Measurements from ENCODE around the gene SMU1. TPM values are rescaled to one million over a fixed set of nuclear protein-coding genes. Genes with fewer than 3 reads are reported as not detected.
A peak's percentile ranks its signal among the peaks of the same experiment; 100 is the strongest.

The SMU1 gene
- total RNA-seq, 4 donors from 2014 or later = 19.8 to 24.2 (median 22.1) TPM

- no peak for DNase-seq
- no peak overlapping the region for H3K27ac ChIP-seq
- 77 to 86% methylated on average over 1 of the region's 1 CpG for WGBS, 2 donors
- H3K9me3 ChIP-seq = no peaks in the 10 kb centered on the region
- peaks cover 0 to 5% of the 10 kb centered on the region in 2 donors for H3K4me1 ChIP-seq
- H3K36me3 ChIP-seq = peaks cover 16 to 28% of the 10 kb centered on the region in 2 donors
- intact Hi-C loops (cut with DNase I) = no loop called here
- no peak overlapping the region for H3K4me3 ChIP-seq (replicated peaks in 1 of 3)
- TF ChIP-seq, protein P1, sequence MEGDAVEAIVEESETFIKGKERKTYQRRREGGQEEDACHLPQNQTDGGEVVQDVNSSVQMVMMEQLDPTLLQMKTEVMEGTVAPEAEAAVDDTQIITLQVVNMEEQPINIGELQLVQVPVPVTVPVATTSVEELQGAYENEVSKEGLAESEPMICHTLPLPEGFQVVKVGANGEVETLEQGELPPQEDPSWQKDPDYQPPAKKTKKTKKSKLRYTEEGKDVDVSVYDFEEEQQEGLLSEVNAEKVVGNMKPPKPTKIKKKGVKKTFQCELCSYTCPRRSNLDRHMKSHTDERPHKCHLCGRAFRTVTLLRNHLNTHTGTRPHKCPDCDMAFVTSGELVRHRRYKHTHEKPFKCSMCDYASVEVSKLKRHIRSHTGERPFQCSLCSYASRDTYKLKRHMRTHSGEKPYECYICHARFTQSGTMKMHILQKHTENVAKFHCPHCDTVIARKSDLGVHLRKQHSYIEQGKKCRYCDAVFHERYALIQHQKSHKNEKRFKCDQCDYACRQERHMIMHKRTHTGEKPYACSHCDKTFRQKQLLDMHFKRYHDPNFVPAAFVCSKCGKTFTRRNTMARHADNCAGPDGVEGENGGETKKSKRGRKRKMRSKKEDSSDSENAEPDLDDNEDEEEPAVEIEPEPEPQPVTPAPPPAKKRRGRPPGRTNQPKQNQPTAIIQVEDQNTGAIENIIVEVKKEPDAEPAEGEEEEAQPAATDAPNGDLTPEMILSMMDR (IDR thresholded peaks at IDR 0.05) = no peak
- no peak for TF ChIP-seq POLR2A (IDR thresholded peaks at IDR 0.05)
- no peaks in the 10 kb centered on the region for H3K27me3 ChIP-seq
These were observed 30.4 kb downstream of the SMU1 start for GRCh38 chr9:33046061-33046460.

DNA sequence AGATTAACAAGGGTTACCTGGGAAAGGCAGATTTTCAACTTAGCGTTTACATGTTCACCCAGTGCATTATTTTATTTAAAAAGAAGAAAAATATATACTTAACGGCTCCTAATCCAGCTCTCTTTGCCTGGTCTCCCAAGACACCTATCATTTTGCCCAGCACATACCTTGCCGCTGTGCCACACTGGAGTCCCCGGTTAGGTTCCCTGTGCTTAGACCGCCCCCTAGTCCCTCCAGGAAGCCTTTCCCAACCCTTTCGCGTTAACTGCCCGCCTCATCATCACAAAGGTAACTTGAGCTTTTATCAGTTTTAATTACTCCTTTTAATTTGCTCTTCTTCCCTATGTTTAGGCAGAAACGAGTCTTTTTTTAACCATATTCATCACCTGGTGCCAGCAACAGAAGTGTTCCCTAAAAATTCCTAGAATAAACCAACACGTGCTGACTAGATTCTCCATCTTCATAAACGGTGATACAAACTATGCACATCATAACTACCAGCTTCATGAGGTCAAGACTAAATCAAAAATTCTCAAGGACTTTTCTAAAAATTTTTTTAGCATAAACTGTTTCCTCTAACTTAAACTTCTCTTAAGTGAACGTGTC, 31.7 kb downstream of the SMU1 start:
- H3K27ac ChIP-seq = peak overlapping the region; percentile 54 to 94 (median 92)
- DNase-seq = peak in 1 of 2 donors; percentile 14
- H3K36me3 ChIP-seq = peaks cover 20 to 31% of the 10 kb centered on the region in 2 donors
- no peaks in the 10 kb centered on the region for H3K27me3 ChIP-seq
- intact Hi-C loops (cut with DNase I) = no loop called here
- TF ChIP-seq, protein P1 (IDR thresholded peaks at IDR 0.05) = no peak
- no peak for TF ChIP-seq POLR2A (IDR thresholded peaks at IDR 0.05)
- peak overlapping the region in 1 of 3 donors; percentile 56 for H3K4me3 ChIP-seq (replicated peaks in 1 of 3)
- peaks cover 0 to 5% of the 10 kb centered on the region in 2 donors for H3K4me1 ChIP-seq
- 43% methylated on average over 12 of the region's 12 CpGs for WGBS, 2 donors
- no peaks in the 10 kb centered on the region for H3K9me3 ChIP-seq

DNA sequence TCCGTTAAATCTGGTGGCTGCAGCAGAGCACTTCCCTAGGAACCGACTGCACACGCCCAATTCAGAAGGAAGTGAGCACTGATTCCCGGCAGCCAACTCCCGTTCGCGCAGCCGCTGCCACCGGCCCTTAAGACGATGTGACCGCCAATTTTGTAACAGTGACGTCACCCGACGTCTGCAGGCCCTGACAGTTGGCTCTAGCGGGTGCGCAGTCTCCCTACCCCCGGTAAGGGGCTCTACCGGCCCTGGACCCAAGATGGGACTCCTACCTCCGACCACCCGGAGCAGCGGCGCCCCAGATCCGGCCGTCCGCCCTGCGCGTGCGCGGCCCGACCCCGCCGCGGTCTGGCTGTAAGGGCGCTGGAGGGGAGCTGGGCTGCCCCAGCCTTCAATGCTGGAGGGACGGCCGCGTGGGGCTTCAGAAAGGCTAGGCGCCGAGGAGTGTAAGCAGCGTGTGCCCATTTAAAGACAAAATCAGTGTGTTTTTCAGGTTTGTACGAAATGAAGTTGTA, 32.3 kb downstream of the SMU1 start:
- Histone ChIP-seq H3K27me3 (no peaks in the 10 kb centered on the region), H3K36me3 (peaks cover 26 to 33% of the 10 kb centered on the region in 2 donors), H3K4me3 (replicated peaks in 1 of 3) (peak overlapping the region; percentile 31 to 59 (median 56)), H3K27ac (peak overlapping the region; percentile 54 to 94 (median 92)), H3K9me3 (no peaks in the 10 kb centered on the region), H3K4me1 (peaks cover 0 to 5% of the 10 kb centered on the region in 2 donors)
- intact Hi-C loops (cut with DNase I) = no loop called here
- TF ChIP-seq, protein P1 (IDR thresholded peaks at IDR 0.05) = peak in 1 of 6 experiments; percentile 4
- peak in 1 of 2 donors; percentile 40 for TF ChIP-seq POLR2A (IDR thresholded peaks at IDR 0.05)
- WGBS, 2 donors = 0% methylated on average over 17 to 29 of the region's 41 CpGs
- DNase-seq = peak; percentile 78 to 79

- TF ChIP-seq, protein P1 (IDR thresholded peaks at IDR 0.05) = no peak
- no peak for TF ChIP-seq POLR2A (IDR thresholded peaks at IDR 0.05)
- no peak for DNase-seq
- intact Hi-C loops (cut with DNase I) = no loop called here
- WGBS, 2 donors = 38 to 48% methylated on average over 8 of the region's 8 CpGs
- Histone ChIP-seq H3K27me3 (no peaks in the 10 kb centered on the region), H3K4me3 (replicated peaks in 1 of 3) (peak overlapping the region in 2 of 3 donors; percentile 56 to 59), H3K9me3 (no peaks in the 10 kb centered on the region), H3K36me3 (peaks cover 30 to 34% of the 10 kb centered on the region in 2 donors), H3K27ac (peak overlapping the region in 2 of 3 donors; percentile 92 to 94), H3K4me1 (peaks cover 0 to 5% of the 10 kb centered on the region in 2 donors)
These were observed 32.8 kb downstream of the SMU1 start for GRCh38 chr9:33043671-33044070.

DNA sequence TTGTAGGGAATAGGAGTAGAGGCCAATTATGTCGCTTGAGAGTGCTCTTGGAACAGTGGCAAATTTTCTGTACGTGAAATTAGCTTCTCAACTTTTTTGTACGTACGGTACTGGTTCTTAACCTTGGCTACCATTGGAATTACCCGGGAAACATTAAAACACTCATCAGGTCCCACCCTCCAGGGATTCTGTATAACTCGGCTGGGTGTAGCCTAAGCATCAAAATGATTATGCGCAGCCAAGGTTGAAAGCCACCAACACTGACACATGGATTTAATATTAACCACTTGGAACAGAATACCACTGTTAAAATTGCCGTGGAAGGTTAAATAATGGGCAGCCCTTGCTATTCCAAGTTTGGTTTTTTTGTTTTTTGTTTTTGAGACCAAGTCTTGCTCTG, 34.0 kb downstream of the SMU1 start:
- no peaks in the 10 kb centered on the region for H3K9me3 ChIP-seq
- peaks cover 29 to 34% of the 10 kb centered on the region in 2 donors for H3K36me3 ChIP-seq
- H3K27ac ChIP-seq = no peak overlapping the region
- TF ChIP-seq, protein P1 (IDR thresholded peaks at IDR 0.05) = no peak
- no peak for TF ChIP-seq POLR2A (IDR thresholded peaks at IDR 0.05)
- no peak for DNase-seq
- intact Hi-C loops (cut with DNase I) = no loop called here
- 62 to 82% methylated on average over 8 of the region's 8 CpGs for WGBS, 2 donors
- no peaks in the 10 kb centered on the region for H3K27me3 ChIP-seq
- H3K4me1 ChIP-seq = peaks cover 0 to 5% of the 10 kb centered on the region in 2 donors
- H3K4me3 ChIP-seq (replicated peaks in 1 of 3) = no peak overlapping the region
